GM21723 (cell line): Measurements from ENCODE around the gene BTRC.

Experiments used
- ATAC-seq: cut with Tn5 transposase; IDR thresholded peaks from one replicate; pipeline ENCODE4 v1.9.1; 2021; ENCODE audit warnings: mild to moderate bottlenecking, moderate library complexity; ENCODE audit not compliant: unreplicated experiment

BTRC gene

DNA sequence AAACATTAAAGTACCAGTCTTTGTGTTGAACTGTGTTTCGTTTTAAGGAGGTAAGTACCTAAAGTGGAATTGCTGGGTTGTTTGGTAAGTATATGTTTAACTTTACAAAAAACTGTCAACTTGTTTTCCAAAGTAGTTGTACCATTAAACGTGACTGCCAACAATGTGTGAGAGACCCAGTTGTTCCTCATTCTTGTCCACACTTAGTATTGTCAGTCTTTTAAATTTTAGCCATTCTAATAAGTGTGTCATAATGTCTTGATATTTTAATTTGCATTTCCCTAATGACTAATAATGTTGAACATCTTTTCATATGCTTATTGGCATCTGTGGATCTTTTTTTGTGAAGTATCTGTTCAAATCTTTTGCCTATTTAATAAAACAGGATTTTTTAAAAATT lies 159.8 kb downstream of the BTRC start:
- no peak for ATAC-seq

- no peak for ATAC-seq
Measured at GRCh38 chr10:101525848-101526247, 171.9 kb downstream of the BTRC start.

GRCh38 chr10:101529207-101529606 lies 175.2 kb downstream of the BTRC start:
- ATAC-seq: no peak

- no peak for ATAC-seq
Measured at GRCh38 chr10:101529725-101530553, 176.0 kb downstream of the BTRC start.

GRCh38 chr10:101535949-101536348 lies 182.0 kb downstream of the BTRC start:
- no peak for ATAC-seq

GRCh38 chr10:101536800-101537199 lies 182.8 kb downstream of the BTRC start:
- no peak for ATAC-seq

- no peak for ATAC-seq
Measured at GRCh38 chr10:101538446-101538845, 184.5 kb downstream of the BTRC start.

- no peak for ATAC-seq
Measured at GRCh38 chr10:101545898-101546297, 191.9 kb downstream of the BTRC start.

DNA sequence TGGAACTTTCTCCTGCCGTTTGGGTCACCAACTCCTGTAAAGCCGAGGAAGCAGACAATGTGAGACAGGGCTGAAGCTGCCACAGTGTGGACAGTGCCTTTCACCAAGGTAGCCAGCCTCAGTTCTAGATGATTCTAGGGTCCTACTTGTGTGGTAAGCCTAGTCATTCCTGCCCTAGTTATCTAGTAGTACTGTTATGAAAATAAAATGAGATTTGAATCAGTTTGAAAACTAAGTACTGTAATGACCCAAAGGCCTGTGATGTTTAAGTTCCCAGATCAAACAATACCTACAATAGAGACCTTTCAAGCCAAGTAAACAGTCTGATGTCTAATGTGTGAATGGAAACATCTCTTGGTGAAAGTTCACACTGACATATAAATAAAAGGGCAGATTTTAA lies 197.0 kb downstream of the BTRC start:
- ATAC-seq: no peak

GRCh38 chr10:101552442-101552841 lies 198.5 kb downstream of the BTRC start:
- no peak for ATAC-seq

DNA sequence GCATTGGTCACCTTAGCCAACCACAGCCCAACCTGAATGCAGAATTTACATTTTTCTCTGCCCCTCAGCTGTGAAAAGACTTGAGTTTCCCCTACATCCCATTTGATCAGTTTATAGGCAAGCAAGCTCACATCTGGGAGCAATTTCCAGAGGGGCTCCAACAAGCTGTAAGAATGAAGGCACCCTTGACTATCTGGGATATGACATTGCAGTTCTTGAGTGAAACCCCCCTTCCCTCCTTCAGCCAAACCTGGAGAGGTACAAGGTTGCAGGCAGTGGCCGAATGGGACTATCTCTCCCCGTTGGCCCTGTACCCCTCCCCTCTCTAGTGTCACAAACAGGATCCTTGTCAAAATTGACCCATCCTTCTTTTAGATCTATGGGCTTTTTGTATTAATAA lies 203.6 kb downstream of the BTRC start:
- ATAC-seq: no peak

GRCh38 chr10:101558204-101558603 lies 204.2 kb downstream of the BTRC start:
- no peak for ATAC-seq

DNA sequence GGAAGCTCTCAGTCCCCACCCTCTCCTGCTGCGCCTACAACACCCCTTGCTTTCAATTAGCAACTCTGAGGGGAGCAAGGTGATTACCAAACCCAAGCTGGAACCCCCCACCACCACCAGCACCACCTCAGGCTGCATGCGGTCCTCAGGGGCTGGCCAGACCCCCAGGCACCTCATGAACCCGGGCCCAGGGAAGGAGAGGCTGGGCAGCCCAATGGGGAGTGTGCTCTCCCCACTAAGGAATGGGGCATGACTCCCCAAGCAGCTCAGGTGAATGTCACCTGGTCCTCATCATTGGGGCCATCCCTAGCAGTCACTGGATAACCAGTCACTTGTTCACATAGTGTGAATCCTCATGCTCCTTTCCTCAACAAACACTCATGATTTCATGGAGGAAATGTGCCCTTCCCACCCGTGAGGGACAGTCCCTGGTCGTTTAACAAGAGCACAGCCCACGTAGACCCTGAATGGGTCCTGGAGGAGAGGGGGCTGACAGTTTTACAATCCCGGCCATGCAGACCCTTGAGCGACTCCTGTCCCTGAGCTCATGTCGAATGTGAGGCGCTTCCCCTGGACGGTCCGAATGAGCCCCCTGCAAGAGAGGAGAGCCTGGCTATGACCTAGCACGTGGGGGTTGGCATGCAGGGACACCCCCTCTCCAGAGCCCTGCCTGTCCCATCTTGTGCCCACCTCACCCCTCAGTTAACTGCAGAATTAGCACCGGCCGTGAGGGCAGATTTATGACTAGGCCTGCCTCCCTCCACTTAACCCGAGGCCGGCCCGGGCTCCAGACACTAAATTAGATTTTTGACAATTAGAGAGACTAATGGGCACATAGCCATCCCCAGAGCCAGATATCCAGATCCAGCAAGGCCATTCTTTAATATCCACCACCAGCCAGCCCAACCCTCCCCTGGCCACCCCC lies 205.0 kb downstream of the BTRC start:
- no peak for ATAC-seq

GRCh38 chr10:101559596-101560297 lies 205.8 kb downstream of the BTRC start:
- ATAC-seq: no peak

DNA sequence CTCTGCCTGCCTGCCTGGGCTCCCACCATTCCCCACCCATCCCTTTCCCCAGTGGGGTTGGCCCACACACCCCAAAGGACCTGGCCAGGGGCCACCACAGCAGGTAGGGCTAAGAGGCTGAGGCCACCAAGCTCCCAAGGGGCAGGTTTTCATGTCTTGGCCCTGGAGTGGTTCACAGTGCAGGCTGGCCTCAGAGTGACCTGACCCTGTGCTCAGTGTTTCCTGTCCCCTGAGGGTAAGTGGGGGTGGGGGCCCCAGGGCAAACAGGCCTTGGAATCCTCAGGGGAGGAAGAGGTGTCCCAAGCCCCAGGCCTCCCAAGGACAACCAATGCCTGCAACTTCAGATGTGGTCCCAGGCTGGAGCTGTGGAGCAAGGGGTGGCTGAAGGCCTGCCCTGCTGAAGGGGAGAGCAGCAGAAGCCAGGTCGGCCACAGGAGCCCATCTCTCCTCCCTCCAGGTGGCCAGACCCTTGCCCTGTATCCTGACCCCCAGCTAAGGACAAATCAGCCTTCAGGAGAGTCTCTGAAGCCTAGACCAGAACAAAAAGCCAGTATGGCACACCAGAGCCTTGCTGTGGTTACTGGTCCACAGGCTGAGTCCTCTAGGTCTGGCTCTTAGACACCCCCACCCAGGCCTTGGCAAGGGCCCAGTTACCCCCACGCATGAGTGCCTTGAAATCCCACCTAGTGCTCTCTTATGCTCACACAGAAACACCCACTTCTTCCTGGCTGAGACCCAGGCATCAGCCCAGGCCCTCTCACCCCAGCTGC lies 206.5 kb downstream of the BTRC start:
- ATAC-seq: no peak

DNA sequence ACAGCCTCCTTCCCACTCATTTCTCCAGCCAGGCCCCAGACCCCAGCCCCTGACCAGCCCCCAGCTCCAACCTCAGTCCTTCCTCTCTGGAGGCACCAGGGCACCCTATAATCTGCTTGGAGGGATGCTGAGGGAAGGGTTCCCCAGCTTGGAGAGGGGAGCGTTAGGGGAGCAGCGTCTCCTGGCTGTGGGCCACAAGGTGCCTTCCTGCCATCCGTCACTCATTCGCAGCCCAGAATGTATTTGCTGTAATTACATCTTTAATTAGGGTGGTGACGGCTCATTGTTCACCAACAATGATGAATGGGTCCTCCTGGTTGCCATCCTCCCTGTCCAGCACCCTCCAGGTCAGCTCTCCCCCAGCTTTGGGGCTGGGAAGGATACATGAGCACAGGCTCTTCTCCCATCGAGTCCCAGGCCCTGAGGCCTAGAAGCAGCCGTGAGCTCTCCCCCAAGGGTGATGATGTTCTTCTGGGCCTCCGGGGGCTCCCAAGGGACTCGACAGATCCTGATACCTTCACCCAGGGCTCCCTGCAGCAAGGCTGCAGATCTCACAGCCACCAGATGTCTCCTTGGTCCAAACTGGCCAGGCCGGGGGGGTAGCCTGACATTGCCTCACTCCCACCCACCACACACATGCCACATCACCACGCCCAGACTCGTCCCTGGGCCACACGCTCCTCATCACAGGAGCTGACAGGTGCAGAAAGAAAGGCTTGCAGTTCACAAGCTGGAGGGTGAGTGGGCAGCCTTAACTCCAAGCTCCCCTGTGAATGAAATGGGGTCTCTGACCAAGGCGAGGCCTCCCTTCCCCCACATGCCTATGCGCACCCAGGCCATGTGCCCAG lies 207.3 kb downstream of the BTRC start:
- no peak for ATAC-seq

GRCh38 chr10:101562231-101562630 lies 208.3 kb downstream of the BTRC start:
- ATAC-seq: no peak

- ATAC-seq: no peak
Measured at GRCh38 chr10:101563007-101563406, 209.0 kb downstream of the BTRC start.

DNA sequence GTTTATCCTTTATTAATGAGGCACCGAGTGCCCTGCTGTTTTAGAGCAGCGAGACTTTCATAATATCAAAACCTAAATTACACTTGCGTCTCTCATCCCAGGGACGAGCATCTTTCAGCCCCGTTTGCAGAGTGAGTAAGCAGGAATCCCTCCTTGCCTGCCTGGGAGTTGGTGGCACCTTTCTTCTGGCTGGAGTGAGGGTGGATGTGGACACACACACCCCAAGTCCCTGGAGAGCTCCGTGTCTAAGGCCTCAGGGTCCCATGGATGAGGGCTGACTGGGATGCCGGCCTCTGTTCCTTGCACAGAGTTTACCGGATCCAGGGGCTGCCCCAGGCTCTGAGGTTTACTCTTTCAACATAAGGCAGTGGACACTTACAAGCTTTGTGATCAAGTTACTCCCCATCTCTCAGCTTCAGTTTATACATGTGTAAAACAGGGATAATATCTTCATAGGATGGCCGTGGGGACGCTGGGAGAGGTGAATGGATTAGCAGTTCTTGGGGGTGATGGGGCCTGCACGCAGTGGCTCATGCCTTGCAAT lies 209.6 kb downstream of the BTRC start:
- ATAC-seq: no peak
